Activated naive CD4-positive, alpha-beta T cell treated with anti-CD3 and anti-CD28 coated beads for 36 hours (primary cell): ENCODE measurements around the gene ZNF322. TPM values are rescaled to one million over a fixed set of nuclear protein-coding genes. Genes with fewer than 3 reads are reported as not detected.

Experiments used
- CTCF ChIA-PET: fragments of 350-600 bp; sonication (Branson Sonifier 250); formaldehyde crosslinking; loops from one replicate; lab custom pipeline; 2021; ENCODE audit warnings: antibody characterized with exemption; lab: Charles Lee
- DNase-seq: peaks from one replicate; pipeline ENCODE4 v3.0.0-alpha.2; 2020
- H3K27ac Mint-ChIP-seq: one replicate; pipeline ENCODE4 v1.8.0; 2021; ENCODE audit warnings: mild to moderate bottlenecking, mixed read lengths
- H3K27me3 Mint-ChIP-seq: one replicate; pipeline ENCODE4 v1.8.0; 2021; ENCODE audit warnings: low read depth, mixed read lengths
- H3K36me3 Mint-ChIP-seq: one replicate; pipeline ENCODE4 v1.8.0; 2021; ENCODE audit warnings: low read depth, mixed read lengths
- H3K4me1 Mint-ChIP-seq: one replicate; pipeline ENCODE4 v1.8.0; 2021; ENCODE audit warnings: low read depth, mixed read lengths
- H3K4me3 Mint-ChIP-seq: one replicate; pipeline ENCODE4 v1.8.0; 2021; ENCODE audit warnings: mild to moderate bottlenecking, moderate library complexity, mixed read lengths
- H3K9me3 Mint-ChIP-seq: one replicate; pipeline ENCODE4 v1.8.0; 2021; ENCODE audit warnings: mixed read lengths
- intact Hi-C: fragments of 100-400 bp; cut with micrococcal nuclease; formaldehyde crosslinking; loops from one replicate; pipeline ENCODE4 v1.15.1; 2023
- total RNA-seq, 2 experiments: library from RNA; stranded (reverse); gene quantifications; one replicate each; pipeline ENCODE4 v1.2.3, GENCODE V29; 2021

The ZNF322 gene
- total RNA-seq, 2 experiments from 2014 or later = 8.8 to 9.6 TPM

GRCh38 chr6:26595669-26596269, 63.8 kb downstream of the ZNF322 start:
- intact Hi-C loops = loop anchor here (1.0 to 10.0 kb wide), 11 partner anchors 18 to 1297 kb away; partner anchors contain the start of gene ZNF184
- H3K4me3 Mint-ChIP-seq = no peak overlapping the region
- CTCF ChIA-PET = interaction anchor here (0.8 to 5.3 kb wide), 18 partner anchors 10 to 559 kb away, joined by 3 to 106 read pairs (median 4); no protein-coding TSS in a partner anchor

GRCh38 chr6:26594730-26595632, 64.6 kb downstream of the ZNF322 start:
- H3K36me3 Mint-ChIP-seq = peaks cover 14% of the 10 kb centered on the region
- intact Hi-C loops = loop anchor here (1.0 to 10.0 kb wide), 8 partner anchors 18 to 880 kb away; partner anchors contain the start of gene ZNF184
- DNase-seq = peak; percentile 76
- peaks cover 39% of the 10 kb centered on the region for H3K4me1 Mint-ChIP-seq
- peak overlapping the region; percentile 56 for H3K4me3 Mint-ChIP-seq
- H3K27me3 Mint-ChIP-seq = peaks cover 27% of the 10 kb centered on the region
- H3K27ac Mint-ChIP-seq = no peak overlapping the region
- CTCF ChIA-PET = interaction anchor here (0.6 to 5.3 kb wide), 21 partner anchors 11 to 560 kb away, joined by 3 to 106 read pairs (median 3); no protein-coding TSS in a partner anchor
- H3K9me3 Mint-ChIP-seq = no peaks in the 10 kb centered on the region

More at GRCh38 chr6:26595669-26596269, 63.8 kb downstream of the ZNF322 start:
- Mint-ChIP-seq H3K27me3 (peaks cover 27% of the 10 kb centered on the region), H3K4me1 (peaks cover 47% of the 10 kb centered on the region), H3K9me3 (no peaks in the 10 kb centered on the region), H3K36me3 (peaks cover 14% of the 10 kb centered on the region), H3K27ac (no peak overlapping the region)
- peak; percentile 92 for DNase-seq

- intact Hi-C loops = loop anchor here (10.0 kb wide), 2 partner anchors 529 to 881 kb away; partner anchors contain the start of gene ZNF184
- Mint-ChIP-seq H3K4me1 (peaks cover 31% of the 10 kb centered on the region), H3K36me3 (peaks cover 12% of the 10 kb centered on the region), H3K27ac (no peak overlapping the region), H3K9me3 (no peaks in the 10 kb centered on the region), H3K4me3 (peak overlapping the region; percentile 52), H3K27me3 (peaks cover 27% of the 10 kb centered on the region)
- CTCF ChIA-PET = interaction anchor here (1.0 to 5.3 kb wide), 4 partner anchors 14 to 253 kb away, joined by 3 to 106 read pairs (median 28); no protein-coding TSS in a partner anchor
- DNase-seq = no peak
Measured at GRCh38 chr6:26594131-26594498, 65.4 kb downstream of the ZNF322 start.

- Mint-ChIP-seq H3K27me3 (peaks cover 27% of the 10 kb centered on the region), H3K4me3 (peak overlapping the region; percentile 52), H3K9me3 (no peaks in the 10 kb centered on the region), H3K36me3 (peaks cover 8% of the 10 kb centered on the region), H3K4me1 (peaks cover 27% of the 10 kb centered on the region), H3K27ac (no peak overlapping the region)
- CTCF ChIA-PET = interaction anchor here (2.5 to 5.3 kb wide), 3 partner anchors 14 to 253 kb away, joined by 8 to 106 read pairs (median 15); no protein-coding TSS in a partner anchor
- DNase-seq = no peak
- intact Hi-C loops = loop anchor here (10.0 kb wide), 2 partner anchors 529 to 881 kb away; partner anchors contain the start of gene ZNF184
Measured at GRCh38 chr6:26593278-26594130, 66.0 kb downstream of the ZNF322 start.

- H3K4me3 Mint-ChIP-seq = no peak overlapping the region
- no peak for DNase-seq
- intact Hi-C loops = loop anchor here (10.0 kb wide), 2 partner anchors 528 to 882 kb away; partner anchors contain the start of gene ZNF184
- peaks cover 2% of the 10 kb centered on the region for H3K36me3 Mint-ChIP-seq
- H3K4me1 Mint-ChIP-seq = peaks cover 18% of the 10 kb centered on the region
- H3K9me3 Mint-ChIP-seq = no peaks in the 10 kb centered on the region
- H3K27ac Mint-ChIP-seq = no peak overlapping the region
- H3K27me3 Mint-ChIP-seq = peaks cover 27% of the 10 kb centered on the region
- CTCF ChIA-PET = interaction anchor here (1.2 to 5.3 kb wide), 3 partner anchors 13 to 22 kb away, joined by 4 to 106 read pairs (median 8); no protein-coding TSS in a partner anchor
Measured at GRCh38 chr6:26592649-26593048, 66.9 kb downstream of the ZNF322 start.

GRCh38 chr6:26588965-26589364, 70.6 kb downstream of the ZNF322 start:
- no peak overlapping the region for H3K4me3 Mint-ChIP-seq
- DNase-seq = no peak
- no peaks in the 10 kb centered on the region for H3K9me3 Mint-ChIP-seq
- H3K36me3 Mint-ChIP-seq = no peaks in the 10 kb centered on the region
- peaks cover 5% of the 10 kb centered on the region for H3K4me1 Mint-ChIP-seq
- intact Hi-C loops = no loop called here
- CTCF ChIA-PET = interaction anchor here (0.6 kb wide), 1 partner anchor 51 kb away, joined by 3 read pairs; no protein-coding TSS in a partner anchor
- H3K27me3 Mint-ChIP-seq = peaks cover 27% of the 10 kb centered on the region
- no peak overlapping the region for H3K27ac Mint-ChIP-seq

Other genes with a start within 250 kb of the ZNF322 start
- gene BTN3A3, start 219.2 kb downstream of the ZNF322 start, total RNA-seq = 10 to 100 TPM; 40.4 to 40.8 TPM
- 10 to 100 TPM; 16.0 TPM for gene BTN2A1, start 201.8 kb downstream of the ZNF322 start, total RNA-seq
- under 1 TPM; 0.07 to 0.10 TPM for gene BTN1A1, start 159.4 kb downstream of the ZNF322 start, total RNA-seq
- 10 to 100 TPM; 70.4 to 73.2 TPM for gene HMGN4, start 121.4 kb downstream of the ZNF322 start, total RNA-seq
- 10 to 100 TPM; 17.3 to 18.4 TPM for gene ABT1, start 62.8 kb downstream of the ZNF322 start, total RNA-seq